ENCODE results near the gene MAGEB4. TPM values are rescaled to one million over a fixed set of nuclear protein-coding genes. Genes with fewer than 3 reads are reported as not detected.

The MAGEB4 gene
- total RNA-seq, 1 experiment from 2014 or later, result not detected

- CTCF ChIA-PET, result no interaction called here
- Histone ChIP-seq H2AFZ (ENCODE audit: low read depth, low read length, poor library complexity, severe bottlenecking) (no peak overlapping the region), H3K4me3 (replicated peaks in 1 of 2; ENCODE audit: low read depth in 1 of 2, low read length in 2 of 2) (no peak overlapping the region), H3K27ac (ENCODE audit: low read depth, low read length) (no peak overlapping the region), H3K4me1 (ENCODE audit: control insufficient read depth in 1 of 2, insufficient read depth in 2 of 2, low read length in 2 of 2) (peaks cover 0 to 3% of the 10 kb centered on the region in 2 experiments; a peak in 1 of 4 replicates), H3K27me3 (ENCODE audit: insufficient read depth, low read length) (no peaks in the 10 kb centered on the region), H3K36me3 (ENCODE audit: control insufficient read depth in 1 of 2, insufficient read depth in 2 of 2, low read length in 2 of 2) (peaks cover 0 to 3% of the 10 kb centered on the region in 2 experiments; a peak in 2 of 4 replicates), H3K9ac (ENCODE audit: low read length) (no peak overlapping the region), H3K9me2 (ENCODE audit: insufficient read depth) (no peaks in the 10 kb centered on the region), H3K4me2 (ENCODE audit: low read length) (no peak overlapping the region), H4K20me1 (ENCODE audit: insufficient read depth) (no peaks in the 10 kb centered on the region), H3K79me2 (ENCODE audit: insufficient read depth, low read length) (peaks cover 40% of the 10 kb centered on the region), H3K9me3 (ENCODE audit: control insufficient read depth in 1 of 2, insufficient read depth in 1 of 2, low read depth in 1 of 2, low read length in 2 of 2) (no peaks in the 10 kb centered on the region)
- ATAC-seq, result no peak
- RAD21 ChIA-PET (ENCODE audit: low non-redundant PET in 1 of 2, low total read pairs in 2 of 2, uncharacterized antibody in 2 of 2, unreplicated experiment in 2 of 2), result no interaction called here
- POLR2A ChIA-PET, result interaction anchor here (0.7 kb wide), 1 partner anchor 263 kb away, joined by 5 read pairs; no protein-coding TSS in a partner anchor
- intact Hi-C loops (cut with micrococcal nuclease), result no loop called here
- no peak for TF ChIP-seq YY1 (IDR thresholded peaks at IDR 0.05; ENCODE audit: extremely low read depth, insufficient replicate concordance, low read depth, low read length)
- no peak for DNase-seq (ENCODE audit: low read depth, low spot score)
- no TSS peak for BruUV-seq (replicated peaks)
Observed at GRCh38 chrX:30220661-30221060, 21.1 kb upstream of the MAGEB4 start.

GRCh38 chrX:30224536-30224935 lies 17.3 kb upstream of the MAGEB4 start:
- ChIA-PET POLR2A (no interaction called here), RAD21 (ENCODE audit: low non-redundant PET in 1 of 2, low total read pairs in 2 of 2, uncharacterized antibody in 2 of 2, unreplicated experiment in 2 of 2) (no interaction called here), CTCF (no interaction called here)
- ATAC-seq (no peak), DNase-seq (ENCODE audit: low read depth, low spot score) (no peak)
- no peaks in the 10 kb centered on the region for H3K9me2 ChIP-seq (ENCODE audit: insufficient read depth)
- no peak overlapping the region for H3K4me2 ChIP-seq (ENCODE audit: low read length)
- H3K36me3 ChIP-seq (ENCODE audit: control insufficient read depth in 1 of 2, insufficient read depth in 2 of 2, low read length in 2 of 2), result peaks cover 0 to under 1% of the 10 kb centered on the region in 2 experiments; a peak in 2 of 4 replicates
- H3K4me1 ChIP-seq (ENCODE audit: control insufficient read depth in 1 of 2, insufficient read depth in 2 of 2, low read length in 2 of 2), result no peaks in the 10 kb centered on the region
- H2AFZ ChIP-seq (ENCODE audit: low read depth, low read length, poor library complexity, severe bottlenecking), result no peak overlapping the region
- no peak overlapping the region for H3K27ac ChIP-seq (ENCODE audit: low read depth, low read length)
- intact Hi-C loops (cut with micrococcal nuclease), result no loop called here
- H3K9me3 ChIP-seq (ENCODE audit: control insufficient read depth in 1 of 2, insufficient read depth in 1 of 2, low read depth in 1 of 2, low read length in 2 of 2), result no peaks in the 10 kb centered on the region
- no peak for TF ChIP-seq EZH2 (IDR thresholded peaks at IDR 0.05)
- TF ChIP-seq POLR2A (IDR thresholded peaks at IDR 0.05; ENCODE audit: borderline replicate concordance, extremely low read depth, insufficient read depth, insufficient read length), result no peak
- no peak for TF ChIP-seq EZH2phosphoT487 (IDR thresholded peaks at IDR 0.05; ENCODE audit: borderline replicate concordance)
- TF ChIP-seq SP1 (IDR thresholded peaks at IDR 0.05; ENCODE audit: low read depth), result no peak
- no peak for TF ChIP-seq FOSL1 (IDR thresholded peaks at IDR 0.05; ENCODE audit: low read depth)
- no peak for TF ChIP-seq POLR2AphosphoS5 (IDR thresholded peaks at IDR 0.05; ENCODE audit: low read depth, low read length)
- TF ChIP-seq EGR1 (IDR thresholded peaks at IDR 0.05; ENCODE audit: low read depth), result no peak
- no peak for TF ChIP-seq JUND (IDR thresholded peaks at IDR 0.05)
- TF ChIP-seq ZFX (IDR thresholded peaks at IDR 0.05), result no peak
- no peak for TF ChIP-seq ELF1 (IDR thresholded peaks at IDR 0.05; ENCODE audit: borderline replicate concordance, low read depth)
- no peak for TF ChIP-seq CBX3 (IDR thresholded peaks at IDR 0.05; ENCODE audit: low read depth)
- TF ChIP-seq SIN3A (IDR thresholded peaks at IDR 0.05; ENCODE audit: low read depth), result no peak
- no peak overlapping the region for H3K9ac ChIP-seq (ENCODE audit: low read length)
- H3K79me2 ChIP-seq (ENCODE audit: insufficient read depth, low read length), result 0 out of 2 replicates have a peak, but pooled peaks cover 4% of the 10 kb centered on the region
- BruUV-seq (replicated peaks), result no TSS peak
- no peaks in the 10 kb centered on the region for H3K27me3 ChIP-seq (ENCODE audit: insufficient read depth, low read length)
- H3K4me3 ChIP-seq (replicated peaks in 1 of 2; ENCODE audit: low read depth in 1 of 2, low read length in 2 of 2), result no peak overlapping the region
- no peaks in the 10 kb centered on the region for H4K20me1 ChIP-seq (ENCODE audit: insufficient read depth)
